GM12873 (cell line): Measurements from ENCODE around the gene TRIM4.

Source experiments
- TF ChIP-seq, protein P1 (sequence below): IDR thresholded peaks from 2 replicates; pipeline ENCODE4 v1.5.1; 2012; ENCODE audit warnings: low read depth, mild to moderate bottlenecking, moderate library complexity, low read length, control low read depth; ENCODE audit not compliant: insufficient read depth; ENCODE audit errors: missing control alignments

Gene TRIM4

DNA sequence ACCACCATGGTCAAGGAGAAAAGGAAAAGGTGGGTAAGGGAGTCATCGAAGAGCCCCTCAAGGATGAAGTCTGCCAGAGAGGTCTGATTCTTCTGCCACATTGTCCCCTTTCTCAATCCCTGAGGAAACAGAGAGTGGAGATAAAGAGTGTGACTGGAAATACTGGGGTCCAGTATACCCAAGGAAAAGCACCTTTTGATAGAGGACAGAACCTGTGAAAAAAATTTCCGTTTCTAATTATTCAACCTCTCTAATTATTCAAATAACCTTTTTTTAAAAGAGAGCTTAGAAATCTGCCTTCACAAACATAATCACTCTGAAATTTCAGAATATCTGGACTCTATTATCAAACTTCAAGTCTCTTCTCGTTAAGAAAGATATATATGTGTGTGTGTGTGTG lies 42.4 kb downstream of the TRIM4 start, which contains the start of gene OR2AE1:
Gene OR2AE1, minus strand, starts transcription at position 101 of the 400 bp plus-strand sequence. Its CDS starts 0 bp downstream, at position 101.
- TF ChIP-seq, protein P1, sequence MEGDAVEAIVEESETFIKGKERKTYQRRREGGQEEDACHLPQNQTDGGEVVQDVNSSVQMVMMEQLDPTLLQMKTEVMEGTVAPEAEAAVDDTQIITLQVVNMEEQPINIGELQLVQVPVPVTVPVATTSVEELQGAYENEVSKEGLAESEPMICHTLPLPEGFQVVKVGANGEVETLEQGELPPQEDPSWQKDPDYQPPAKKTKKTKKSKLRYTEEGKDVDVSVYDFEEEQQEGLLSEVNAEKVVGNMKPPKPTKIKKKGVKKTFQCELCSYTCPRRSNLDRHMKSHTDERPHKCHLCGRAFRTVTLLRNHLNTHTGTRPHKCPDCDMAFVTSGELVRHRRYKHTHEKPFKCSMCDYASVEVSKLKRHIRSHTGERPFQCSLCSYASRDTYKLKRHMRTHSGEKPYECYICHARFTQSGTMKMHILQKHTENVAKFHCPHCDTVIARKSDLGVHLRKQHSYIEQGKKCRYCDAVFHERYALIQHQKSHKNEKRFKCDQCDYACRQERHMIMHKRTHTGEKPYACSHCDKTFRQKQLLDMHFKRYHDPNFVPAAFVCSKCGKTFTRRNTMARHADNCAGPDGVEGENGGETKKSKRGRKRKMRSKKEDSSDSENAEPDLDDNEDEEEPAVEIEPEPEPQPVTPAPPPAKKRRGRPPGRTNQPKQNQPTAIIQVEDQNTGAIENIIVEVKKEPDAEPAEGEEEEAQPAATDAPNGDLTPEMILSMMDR, result no peak

DNA sequence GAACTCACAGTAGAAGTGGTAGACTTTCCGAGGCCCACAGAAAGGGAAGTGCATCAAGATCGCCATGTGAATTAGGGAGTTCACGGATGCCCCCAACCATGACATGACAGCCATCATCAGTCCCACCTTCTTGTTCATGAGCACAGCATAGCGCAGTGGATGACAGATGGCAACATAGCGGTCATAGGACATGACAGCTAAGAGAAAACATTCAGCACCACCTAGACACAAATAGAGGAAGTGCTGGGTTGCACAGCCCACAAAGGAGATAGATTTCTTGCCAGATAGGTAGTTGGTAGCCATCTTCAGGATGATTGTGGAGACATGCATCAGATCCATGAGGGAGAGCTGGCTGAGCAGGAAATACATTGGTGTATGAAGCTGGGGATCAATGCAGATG lies 42.8 kb downstream of the TRIM4 start:
- TF ChIP-seq, protein P1, result no peak

DNA sequence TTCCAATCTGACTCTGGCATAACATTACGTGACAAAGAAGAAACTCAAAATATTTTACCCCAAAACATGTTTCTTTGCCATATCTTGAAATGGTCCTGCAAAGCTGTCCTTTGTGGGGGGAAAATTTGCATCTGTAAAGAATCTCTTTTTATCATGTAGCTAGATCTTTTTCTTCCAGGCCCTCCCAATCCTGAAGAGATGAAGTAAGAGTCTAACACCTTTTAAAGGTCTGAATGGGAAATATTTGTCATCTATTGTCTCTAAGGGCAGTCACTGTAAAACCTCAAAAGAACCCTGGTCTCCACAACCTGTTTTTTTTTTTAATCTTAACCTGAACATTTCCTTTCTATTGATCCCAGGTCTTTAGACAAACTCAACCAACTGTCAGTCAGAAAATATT lies 51.1 kb downstream of the TRIM4 start:
- TF ChIP-seq, protein P1, result no peak

DNA sequence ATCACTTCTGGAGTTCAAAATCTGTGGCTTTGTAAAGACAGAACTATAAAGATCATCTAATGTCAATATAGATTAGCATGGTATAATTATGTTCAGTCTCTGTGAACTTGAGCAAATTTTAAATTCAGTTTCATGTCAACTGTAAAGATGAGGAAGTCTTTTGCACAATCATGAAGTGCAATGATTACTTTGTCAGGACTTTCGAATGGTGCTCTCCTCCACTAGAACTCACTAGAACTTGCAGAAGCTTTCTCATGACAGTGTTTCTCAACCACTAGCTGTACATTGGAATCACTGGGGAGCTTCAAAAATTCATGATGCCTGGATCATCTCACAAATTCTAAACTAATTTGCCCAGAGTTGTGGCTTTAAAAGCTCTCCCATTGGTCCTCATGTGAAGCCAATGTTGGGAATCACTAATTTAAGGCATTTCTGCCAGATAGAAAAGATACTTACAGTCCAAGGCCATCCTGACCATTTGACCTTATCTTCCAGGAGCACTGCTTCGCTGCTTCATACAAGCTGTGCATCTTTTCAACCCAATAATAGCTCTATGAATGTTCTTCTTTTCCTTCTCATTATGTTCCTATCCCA lies 55.4 kb downstream of the TRIM4 start:
- TF ChIP-seq, protein P1, result no peak

DNA sequence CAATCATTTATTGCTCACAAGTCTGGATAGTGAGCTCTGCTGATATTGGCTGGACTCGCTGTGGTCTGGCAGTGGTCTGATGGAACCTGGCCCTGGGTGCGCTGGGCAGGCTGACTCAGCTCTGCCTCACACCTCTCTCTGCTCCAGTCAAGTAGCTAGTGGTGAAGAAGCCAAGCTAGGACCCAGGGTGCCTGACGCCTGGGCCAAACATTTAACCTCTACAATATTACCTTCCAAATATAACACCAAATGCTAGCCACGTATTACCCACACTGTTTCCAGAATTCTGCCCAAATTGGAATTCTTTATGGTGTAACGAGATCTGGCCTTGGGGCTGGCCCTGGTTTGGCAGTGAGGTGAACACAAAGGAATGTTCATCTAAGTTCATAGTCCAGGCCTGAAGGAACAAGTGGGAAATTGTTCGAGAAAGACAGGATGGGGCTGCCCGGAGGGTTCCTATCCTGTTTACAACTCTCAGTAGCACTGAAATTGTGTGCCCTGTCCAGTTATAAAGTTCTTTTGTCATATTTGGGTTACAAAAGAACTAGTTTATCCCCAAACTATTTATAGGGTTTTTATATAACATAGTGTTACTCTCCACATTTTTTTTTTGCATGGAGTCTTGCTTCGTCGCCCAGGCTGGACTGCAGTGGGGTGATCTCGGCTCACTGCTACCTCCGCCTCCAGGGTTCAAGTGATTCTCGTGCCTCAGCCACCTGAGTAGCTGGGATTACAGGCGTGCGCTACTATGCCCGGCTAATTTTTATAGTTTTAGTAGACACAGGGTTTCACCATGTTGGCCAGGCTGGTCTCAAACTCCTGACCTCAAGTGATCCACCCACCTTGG lies 58.8 kb downstream of the TRIM4 start:
- TF ChIP-seq, protein P1, result no peak

DNA sequence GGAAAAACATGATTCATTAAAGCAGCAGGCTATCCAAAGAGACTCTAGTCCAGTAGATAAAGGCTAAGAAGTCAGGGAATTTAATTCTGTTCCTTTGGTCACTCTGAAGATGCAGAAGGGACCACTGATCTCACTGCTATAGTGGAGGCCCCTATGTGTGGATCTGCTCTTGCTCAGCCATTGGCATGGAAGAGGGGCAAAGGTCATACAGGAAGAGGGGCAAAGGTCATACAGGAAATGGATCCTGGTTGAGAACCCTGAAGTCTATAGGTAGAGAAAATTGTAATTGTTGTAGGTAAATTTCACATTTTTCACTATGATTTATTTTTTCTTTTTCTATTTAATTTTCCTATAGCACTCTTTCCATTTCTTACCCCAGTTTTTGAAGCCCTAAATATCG lies 64.1 kb downstream of the TRIM4 start:
- TF ChIP-seq, protein P1, result no peak

DNA sequence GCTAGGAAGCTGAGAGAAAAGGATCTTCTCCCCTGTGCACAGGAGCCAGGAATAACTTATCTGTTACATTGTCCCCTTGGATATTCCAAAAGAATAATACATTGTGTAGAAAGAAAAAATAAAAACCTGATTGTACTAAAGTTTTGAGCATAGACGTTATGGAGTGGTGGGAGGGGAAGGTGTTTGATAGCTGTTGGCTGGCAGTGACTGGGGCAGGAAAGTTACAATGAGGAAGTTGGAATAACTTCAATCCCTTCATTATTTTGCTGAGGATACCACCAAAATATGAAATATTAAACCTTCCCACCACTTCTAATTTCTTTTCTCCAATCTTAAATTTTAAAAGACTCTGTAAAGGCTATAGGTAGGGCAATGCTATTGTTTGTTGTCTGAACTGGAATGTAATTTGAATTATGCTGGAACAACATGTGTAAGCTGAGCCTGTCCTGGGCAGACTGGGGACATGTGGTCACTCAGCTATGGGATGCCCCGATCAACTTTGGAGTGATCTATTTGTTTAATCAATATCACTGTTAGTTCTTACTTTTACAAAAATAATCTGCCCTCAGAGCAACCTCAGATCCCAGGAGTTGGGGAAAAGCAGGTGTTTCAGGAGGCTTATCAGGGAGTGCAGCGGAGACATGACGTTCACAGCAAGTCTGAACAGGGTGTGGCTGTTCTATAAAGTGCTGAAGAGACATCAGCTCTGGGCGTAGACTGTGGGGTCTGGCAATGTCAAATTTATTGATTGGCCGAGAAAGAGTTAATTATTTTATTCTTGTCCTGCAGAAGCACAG lies 70.7 kb downstream of the TRIM4 start:
- TF ChIP-seq, protein P1, result no peak
